HUES6 (cell line): ENCODE data around the gene NR5A2.

Experiments used
- H3K27ac ChIP-seq: 2 replicates; pipeline ENCODE4 v1.7.0; 2013; ENCODE audit warnings: low read depth, mild to moderate bottlenecking, low read length, inconsistent platforms
- H3K27me3 ChIP-seq: 2 replicates; pipeline ENCODE4 v1.6.1; 2013; ENCODE audit warnings: low read length; ENCODE audit not compliant: control insufficient read depth, insufficient read depth
- H3K36me3 ChIP-seq: 2 replicates; pipeline ENCODE4 v1.6.1; 2013; ENCODE audit warnings: low read length; ENCODE audit not compliant: control insufficient read depth, insufficient read depth
- H3K4me1 ChIP-seq: 2 replicates; pipeline ENCODE4 v1.6.1; 2013; ENCODE audit warnings: low read length; ENCODE audit not compliant: control insufficient read depth, insufficient read depth
- H3K4me3 ChIP-seq: 2 replicates; pipeline ENCODE4 v1.5.1; 2013; ENCODE audit warnings: low read depth, low read length
- H3K9ac ChIP-seq: one replicate; pipeline ENCODE4 v1.6.1; 2013; ENCODE audit warnings: mild to moderate bottlenecking, low read length
- H3K9me3 ChIP-seq: 2 replicates; pipeline ENCODE4 v1.6.1; 2013; ENCODE audit warnings: low read depth, low read length; ENCODE audit not compliant: control insufficient read depth, insufficient read depth

The NR5A2 gene

GRCh38 chr1:200226268-200226968 lies 198.9 kb downstream of the NR5A2 start:
- Histone ChIP-seq H3K36me3 (no peaks in the 10 kb centered on the region), H3K9me3 (no peaks in the 10 kb centered on the region), H3K27ac (no peak overlapping the region), H3K27me3 (no peaks in the 10 kb centered on the region; the same call in 1 of the 2 replicates), H3K9ac (no peak overlapping the region), H3K4me1 (peaks cover 28% of the 10 kb centered on the region), H3K4me3 (no peak overlapping the region)

- peaks cover 28% of the 10 kb centered on the region for H3K4me1 ChIP-seq
- no peaks in the 10 kb centered on the region; the same call in 1 of the 2 replicates for H3K27me3 ChIP-seq
- no peaks in the 10 kb centered on the region for H3K36me3 ChIP-seq
- H3K4me3 ChIP-seq: no peak overlapping the region
- H3K9me3 ChIP-seq: no peaks in the 10 kb centered on the region
- H3K9ac ChIP-seq: no peak overlapping the region
- no peak overlapping the region for H3K27ac ChIP-seq
Observed at GRCh38 chr1:200226969-200227303, 199.4 kb downstream of the NR5A2 start.
